ENCODE results near the gene ATXN3. TPM values are rescaled to one million over a fixed set of nuclear protein-coding genes. Genes with fewer than 3 reads are reported as not detected.
"Not testable (repeated sequence)": the region's sequence is repeated elsewhere in the genome, so short reads cannot be mapped to it uniquely, and the experiment has no call there.

ATXN3 gene
- total RNA-seq, 2 donors from 2014 or later, result 22.3 to 27.2 TPM

DNA sequence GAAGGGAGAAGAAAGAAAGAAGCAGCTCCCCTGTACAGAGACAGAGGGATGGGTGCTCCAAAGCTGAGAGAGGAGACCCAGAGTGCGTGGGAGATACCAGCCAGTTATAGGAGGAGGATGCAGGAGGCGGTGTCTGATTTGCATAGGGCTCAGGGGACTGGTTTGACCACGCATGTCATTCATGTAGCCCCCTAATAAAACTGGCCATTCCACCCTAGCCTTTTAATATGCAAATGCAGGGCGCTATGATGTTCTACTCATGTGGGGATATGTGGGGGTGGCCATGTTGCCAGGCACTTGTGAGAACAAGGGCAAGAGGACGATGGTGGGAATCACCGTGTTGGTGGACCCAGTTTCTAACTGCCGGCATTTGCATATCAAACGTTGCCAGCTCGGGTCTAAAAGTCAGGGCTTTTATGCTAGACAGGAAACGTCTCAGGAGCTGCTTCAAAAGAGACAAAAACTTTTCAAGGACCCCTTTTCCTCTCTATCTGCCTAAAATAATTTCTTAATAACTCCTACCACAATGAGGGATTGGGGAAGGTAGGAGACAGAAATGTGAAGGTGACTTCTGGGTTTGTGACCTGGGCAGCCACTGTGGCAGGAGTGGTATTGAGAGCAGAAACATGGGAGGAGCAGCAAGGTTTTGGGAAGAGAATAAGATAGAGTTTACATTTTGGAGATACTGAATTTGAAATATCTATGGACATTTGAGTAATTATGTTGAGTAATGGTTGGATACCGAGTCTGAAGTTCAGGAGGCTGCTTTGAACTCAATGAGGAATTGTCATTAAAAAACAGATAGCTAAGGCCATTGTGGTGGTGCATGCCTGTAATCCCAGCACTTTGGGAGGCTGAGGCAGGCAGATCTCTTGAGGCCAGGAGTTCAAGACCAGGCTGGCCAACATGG, 2.2 kb upstream of the ATXN3 start:
- Mint-ChIP-seq H3K36me3 (no peaks in the 10 kb centered on the region), H3K9me3 (no peaks in the 10 kb centered on the region), H3K4me3 (no peak overlapping the region), H3K27ac (no peak overlapping the region), H3K27me3 (peaks cover 0 to 3% of the 10 kb centered on the region in 2 donors), H3K4me1 (ENCODE audit: low read depth in 2 of 2) (peaks cover 11 to 12% of the 10 kb centered on the region in 2 donors)
- ATAC-seq (no peak), DNase-seq (ENCODE audit: low spot score) (no peak)

DNA sequence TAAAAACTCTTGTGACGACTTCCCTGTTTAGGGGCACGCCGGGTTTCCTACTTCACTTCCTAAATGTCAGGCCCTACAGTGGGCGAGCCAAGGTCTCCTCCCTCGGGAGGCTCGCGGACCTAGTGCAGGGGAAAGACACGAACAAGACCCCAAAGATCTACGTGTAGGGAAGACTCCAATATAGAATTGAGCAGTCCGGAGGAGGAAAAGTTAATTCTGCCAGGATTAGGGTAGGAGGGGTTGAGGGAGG, 564 bp downstream of the ATXN3 start:
- Mint-ChIP-seq H3K9me3 (no peaks in the 10 kb centered on the region), H3K27me3 (peaks cover 0 to 3% of the 10 kb centered on the region in 2 donors), H3K36me3 (no peaks in the 10 kb centered on the region), H3K4me3 (peak overlapping the region; percentile 96), H3K27ac (peak overlapping the region; percentile 78 to 84), H3K4me1 (ENCODE audit: low read depth in 2 of 2) (peaks cover 11 to 17% of the 10 kb centered on the region in 2 donors)
- DNase-seq (ENCODE audit: low spot score), result no peak
- ATAC-seq, result peak in 1 of 2 donors; percentile 1

DNA sequence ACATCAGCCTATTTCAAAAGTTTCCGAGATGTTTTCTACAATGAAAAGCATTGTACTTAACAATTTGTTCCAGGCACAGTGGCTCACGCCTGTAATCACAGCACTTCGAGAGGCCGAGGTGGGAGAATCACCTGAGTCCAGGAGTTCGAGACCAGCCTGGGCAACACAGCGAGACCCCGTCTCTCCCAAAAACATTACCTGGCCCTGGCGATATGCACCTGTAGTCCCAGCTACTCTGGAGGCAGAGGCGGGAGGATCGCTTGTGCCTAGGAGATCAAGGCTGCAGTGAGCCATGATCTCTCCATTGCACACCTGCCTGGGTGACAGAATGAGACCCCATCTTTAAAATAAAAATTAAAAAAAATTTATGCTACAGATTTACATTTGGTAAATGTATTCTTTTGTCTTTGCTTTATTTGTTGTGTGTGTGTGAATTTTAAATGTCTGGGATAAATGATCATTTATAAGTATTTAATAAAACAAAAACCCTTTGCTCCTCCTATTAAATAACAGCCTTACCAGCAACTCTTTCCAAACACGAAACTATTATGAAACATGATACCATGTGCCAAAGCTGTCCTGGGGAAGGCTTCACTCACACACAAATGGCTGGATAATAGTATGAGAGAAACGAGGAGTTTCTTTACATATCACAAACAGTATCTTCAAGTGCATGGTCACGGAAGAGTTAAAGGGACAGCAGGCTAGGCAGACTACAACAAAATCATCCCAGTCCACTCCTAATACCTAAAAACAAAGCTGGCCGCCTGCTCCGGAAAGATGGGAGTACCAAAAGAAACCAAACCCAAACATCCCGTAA, 1.1 kb downstream of the ATXN3 start:
- Mint-ChIP-seq H3K4me1 (ENCODE audit: low read depth in 2 of 2) (peaks cover 11 to 17% of the 10 kb centered on the region in 2 donors), H3K27me3 (peaks cover 0 to 3% of the 10 kb centered on the region in 2 donors), H3K27ac (peak overlapping the region; percentile 78 to 84), H3K9me3 (no peaks in the 10 kb centered on the region), H3K4me3 (peak overlapping the region; percentile 96), H3K36me3 (no peaks in the 10 kb centered on the region)
- ATAC-seq, result no peak
- no peak for DNase-seq (ENCODE audit: low spot score)

DNA sequence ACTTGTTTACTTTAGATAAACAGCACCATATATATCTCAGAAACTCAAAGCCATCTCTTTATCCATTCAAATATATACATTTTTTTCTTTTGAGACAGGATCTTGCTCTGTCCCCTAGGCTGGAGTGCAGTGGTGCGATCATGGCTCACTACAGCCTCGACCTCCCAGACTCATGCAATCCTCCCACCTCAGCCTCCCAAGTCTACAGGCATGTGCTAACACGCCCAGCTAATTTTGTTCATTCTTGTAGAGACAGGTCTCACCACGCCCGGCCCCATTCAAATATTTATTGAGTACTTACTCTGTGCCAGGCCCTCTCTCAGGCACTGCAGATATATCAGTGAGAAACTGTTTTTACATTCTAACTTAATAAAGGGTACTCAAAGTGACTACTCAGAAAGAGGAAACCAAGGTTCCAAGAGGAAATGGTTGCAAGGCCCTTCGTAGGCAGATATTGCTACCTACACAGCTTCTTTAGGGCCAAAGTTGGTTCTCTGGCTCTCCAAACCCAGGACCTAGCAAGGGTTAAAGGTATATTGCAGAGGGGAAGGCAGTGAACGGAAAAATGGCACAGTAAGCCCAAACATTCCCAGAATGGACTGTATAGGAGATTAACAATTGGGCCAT, 2.9 kb downstream of the ATXN3 start:
- peaks cover 17 to 21% of the 10 kb centered on the region in 2 donors for H3K4me1 Mint-ChIP-seq (ENCODE audit: low read depth in 2 of 2)
- no peak for ATAC-seq
- no peak for DNase-seq (ENCODE audit: low spot score)
- H3K4me3 Mint-ChIP-seq, result no peak overlapping the region
- H3K36me3 Mint-ChIP-seq, result no peaks in the 10 kb centered on the region
- H3K27me3 Mint-ChIP-seq, result peaks cover 0 to 3% of the 10 kb centered on the region in 2 donors
- H3K9me3 Mint-ChIP-seq, result no peaks in the 10 kb centered on the region
- H3K27ac Mint-ChIP-seq, result no peak overlapping the region

DNA sequence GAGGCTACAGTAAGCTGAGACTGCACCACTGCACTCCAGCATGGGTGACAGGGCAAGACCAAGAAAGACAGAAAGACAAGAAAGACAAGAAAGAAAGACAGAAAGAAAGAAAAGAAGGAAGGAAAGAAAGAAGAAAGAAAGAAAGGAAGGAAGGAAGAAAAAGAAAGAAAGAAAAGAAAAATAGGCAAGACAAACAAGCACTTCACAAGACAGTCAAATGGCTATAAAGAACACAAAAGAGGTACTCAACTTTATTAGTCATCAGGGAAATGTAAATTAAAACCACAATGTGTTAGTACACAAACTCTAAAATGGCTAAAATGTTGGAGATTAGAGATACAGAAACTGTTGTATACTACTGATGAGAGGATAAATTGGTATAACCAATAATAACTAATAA, 6.6 kb downstream of the ATXN3 start:
- no peak for ATAC-seq
- H3K27me3 Mint-ChIP-seq, result no peaks in the 10 kb centered on the region
- H3K9me3 Mint-ChIP-seq, result no peaks in the 10 kb centered on the region
- no peak overlapping the region for H3K27ac Mint-ChIP-seq
- peaks cover under 1% of the 10 kb centered on the region for H3K36me3 Mint-ChIP-seq
- no peak for DNase-seq (ENCODE audit: low spot score)
- H3K4me3 Mint-ChIP-seq, result no peak overlapping the region
- peaks cover 6 to 9% of the 10 kb centered on the region in 2 donors for H3K4me1 Mint-ChIP-seq (ENCODE audit: low read depth in 2 of 2)

DNA sequence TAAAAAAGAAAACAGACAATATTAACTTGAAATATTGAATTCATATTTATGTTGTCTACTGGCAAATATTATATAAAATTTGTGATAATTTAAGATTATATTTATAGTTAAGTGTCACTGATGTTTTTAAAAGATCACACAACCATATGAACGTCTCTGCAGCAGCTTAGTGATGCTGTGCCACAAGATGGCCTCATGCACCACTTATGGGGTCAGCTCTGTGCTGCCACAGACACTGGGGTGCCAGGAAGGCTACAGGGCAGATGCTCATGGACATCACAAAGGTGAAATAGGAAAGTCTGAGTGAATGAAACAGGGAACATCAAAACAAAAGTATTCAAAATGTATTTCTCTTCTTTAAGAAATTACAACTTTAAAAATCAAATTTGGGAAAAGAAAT, 13.1 kb downstream of the ATXN3 start:
- no peak overlapping the region for H3K27ac Mint-ChIP-seq

DNA sequence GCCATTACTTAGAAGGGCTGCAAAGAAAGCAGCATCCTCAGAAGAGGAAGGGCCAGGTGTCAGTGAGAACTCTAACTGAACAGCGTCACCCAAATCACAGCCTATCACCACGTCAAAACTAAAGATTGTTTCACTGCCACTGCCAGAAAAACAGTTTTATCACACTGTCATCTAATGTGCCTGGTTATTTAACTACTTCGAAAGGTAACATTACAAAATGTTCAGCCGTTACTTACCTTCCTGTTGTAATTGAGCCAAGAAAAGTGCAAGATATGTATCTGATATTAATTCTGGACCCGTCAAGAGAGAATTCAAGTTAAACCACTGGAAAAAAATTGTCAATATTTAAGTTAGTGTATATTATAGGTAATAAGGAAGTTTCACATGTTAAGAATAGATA, 17.9 kb downstream of the ATXN3 start:
- DNase-seq (ENCODE audit: low spot score) (no peak), ATAC-seq (no peak)
- Mint-ChIP-seq H3K36me3 (peaks cover 7% of the 10 kb centered on the region), H3K27ac (no peak overlapping the region), H3K4me3 (no peak overlapping the region), H3K4me1 (ENCODE audit: low read depth in 2 of 2) (no peaks in the 10 kb centered on the region), H3K27me3 (no peaks in the 10 kb centered on the region), H3K9me3 (no peaks in the 10 kb centered on the region)

More for the DNA sequence above, 13.1 kb downstream of the ATXN3 start:
- H3K9me3 Mint-ChIP-seq, result no peaks in the 10 kb centered on the region
- no peaks in the 10 kb centered on the region for H3K27me3 Mint-ChIP-seq
- no peak for DNase-seq (ENCODE audit: low spot score)
- no peak overlapping the region for H3K4me3 Mint-ChIP-seq
- no peak for ATAC-seq
- no peaks in the 10 kb centered on the region for H3K4me1 Mint-ChIP-seq (ENCODE audit: low read depth in 2 of 2)
- H3K36me3 Mint-ChIP-seq, result peaks cover 5% of the 10 kb centered on the region

DNA sequence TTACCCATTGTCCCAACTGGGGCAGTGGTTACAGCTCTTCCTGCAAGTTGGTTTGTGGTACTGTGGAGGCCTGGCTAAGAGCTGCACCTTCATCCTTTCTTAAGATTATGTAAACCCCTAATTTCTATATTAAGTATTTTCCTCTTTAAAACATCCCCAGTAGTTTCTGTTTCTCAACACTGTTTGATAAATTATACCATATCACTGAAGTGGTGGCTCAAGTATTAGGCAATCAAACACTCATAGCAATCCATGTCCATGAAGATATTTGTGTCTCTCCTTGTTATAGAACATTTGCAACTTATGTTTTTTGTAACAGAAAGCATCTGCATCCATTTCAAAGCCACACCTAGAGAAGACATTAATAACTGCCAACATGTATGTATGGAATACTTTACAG, 31.8 kb downstream of the ATXN3 start:
- Mint-ChIP-seq H3K4me1 (ENCODE audit: low read depth in 2 of 2) (no peaks in the 10 kb centered on the region), H3K36me3 (no peaks in the 10 kb centered on the region)

DNA sequence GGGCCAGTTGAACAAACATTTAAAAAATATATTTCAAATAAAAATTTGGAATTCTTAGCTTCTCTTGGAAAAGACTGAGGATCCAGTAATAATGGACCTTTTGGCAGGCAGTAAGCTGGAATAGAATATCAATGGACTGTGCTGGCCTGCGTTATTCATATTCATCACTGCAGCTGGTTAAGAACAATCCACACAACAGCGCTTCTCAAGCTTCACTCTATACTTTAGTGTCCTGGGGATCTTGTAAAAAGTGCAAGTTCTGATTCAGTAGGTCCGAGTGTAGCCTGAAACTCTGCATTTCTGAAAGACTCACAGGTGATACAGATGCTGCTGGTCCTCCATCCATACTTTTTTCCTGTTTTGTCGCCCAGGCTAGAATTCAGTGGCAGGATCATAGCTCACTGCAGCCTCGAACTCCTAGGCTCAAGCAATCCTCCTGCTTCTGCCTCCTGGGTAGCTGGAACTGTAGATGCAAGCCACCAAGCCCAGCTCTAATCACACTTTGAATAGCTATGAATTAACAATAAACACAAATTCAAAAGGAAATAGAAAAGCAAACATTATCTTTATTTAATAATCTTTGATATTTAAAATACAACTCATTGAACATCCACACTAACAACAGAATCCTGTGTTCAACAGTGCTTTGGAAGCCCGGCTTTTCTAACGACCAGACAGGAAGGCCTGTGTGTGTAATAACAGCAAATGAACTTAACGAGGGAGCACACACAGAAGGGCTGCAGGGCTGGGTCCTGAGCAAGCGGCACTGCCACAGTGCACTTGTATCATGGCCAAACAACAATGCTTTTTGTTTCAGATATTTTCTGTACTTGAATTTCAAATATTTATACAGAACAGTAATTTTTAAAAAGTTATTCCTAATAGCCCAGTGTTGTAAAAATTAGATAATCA, 48.1 kb downstream of the ATXN3 start:
- H3K4me1 Mint-ChIP-seq (ENCODE audit: low read depth in 2 of 2), result no peaks in the 10 kb centered on the region
- no peaks in the 10 kb centered on the region for H3K36me3 Mint-ChIP-seq
- ATAC-seq (no peak), DNase-seq (ENCODE audit: low spot score) (no peak)
- no peaks in the 10 kb centered on the region for H3K27me3 Mint-ChIP-seq
- no peak overlapping the region for H3K27ac Mint-ChIP-seq
- H3K4me3 Mint-ChIP-seq, result no peak overlapping the region
- H3K9me3 Mint-ChIP-seq, result no peaks in the 10 kb centered on the region

More for the DNA sequence above, 31.8 kb downstream of the ATXN3 start:
- Mint-ChIP-seq H3K9me3 (no peaks in the 10 kb centered on the region), H3K27ac (no peak overlapping the region), H3K27me3 (no peaks in the 10 kb centered on the region), H3K4me3 (no peak overlapping the region)
- ATAC-seq (no peak), DNase-seq (ENCODE audit: low spot score) (no peak)

DNA sequence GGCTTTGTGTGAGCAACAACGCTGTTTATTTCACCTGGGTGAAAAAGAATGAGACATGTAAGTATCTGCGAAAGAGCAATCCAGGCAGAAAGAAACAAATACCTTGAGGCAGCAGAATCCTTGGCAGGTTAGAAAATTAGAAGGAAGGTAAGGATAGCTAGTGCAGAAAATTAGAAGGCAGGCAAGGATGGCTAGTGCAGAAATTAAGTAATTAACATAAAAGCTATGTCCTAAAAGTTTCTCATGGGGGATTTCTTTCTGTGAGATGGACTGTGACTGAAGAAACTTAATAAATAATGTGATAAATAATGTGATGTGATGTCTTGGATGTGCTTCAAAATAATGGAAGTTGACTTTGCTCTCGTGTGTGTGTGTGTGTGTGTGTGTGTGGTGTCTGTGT, 56.6 kb downstream of the ATXN3 start:
- peaks cover 3% of the 10 kb centered on the region for H3K9me3 Mint-ChIP-seq
- no peak overlapping the region for H3K4me3 Mint-ChIP-seq

DNA sequence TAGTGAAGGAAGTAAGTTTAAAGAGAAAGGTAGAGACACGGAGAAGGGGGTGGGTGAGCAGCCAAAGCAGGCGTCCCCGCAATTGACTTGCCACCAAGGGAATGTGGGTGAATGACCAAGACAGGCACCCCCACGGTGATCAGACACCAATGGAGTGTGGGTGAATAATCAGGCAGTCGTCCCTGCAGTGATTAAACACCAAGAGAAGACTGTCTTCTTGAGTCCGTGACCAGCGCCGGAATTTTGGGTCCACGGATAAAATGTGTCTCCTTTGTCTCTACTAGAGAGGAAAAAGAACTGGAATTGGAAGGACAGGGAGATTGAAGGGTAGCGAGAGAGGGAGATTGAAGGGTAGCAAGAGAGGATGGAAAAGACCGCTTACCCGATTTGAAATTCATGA, 57.2 kb downstream of the ATXN3 start:
- peaks cover 20% of the 10 kb centered on the region for H3K36me3 Mint-ChIP-seq
- H3K4me3 Mint-ChIP-seq; H3K27me3 Mint-ChIP-seq; ATAC-seq; H3K4me1 Mint-ChIP-seq (ENCODE audit: low read depth in 2 of 2); DNase-seq (ENCODE audit: low spot score); H3K9me3 Mint-ChIP-seq; H3K27ac Mint-ChIP-seq: not testable (repeated sequence)

More for the DNA sequence above, 56.6 kb downstream of the ATXN3 start:
- no peak overlapping the region for H3K27ac Mint-ChIP-seq
- no peak for ATAC-seq
- no peak for DNase-seq (ENCODE audit: low spot score)
- peaks cover 20% of the 10 kb centered on the region for H3K36me3 Mint-ChIP-seq
- no peaks in the 10 kb centered on the region for H3K27me3 Mint-ChIP-seq
- H3K4me1 Mint-ChIP-seq (ENCODE audit: low read depth in 2 of 2), result no peaks in the 10 kb centered on the region

DNA sequence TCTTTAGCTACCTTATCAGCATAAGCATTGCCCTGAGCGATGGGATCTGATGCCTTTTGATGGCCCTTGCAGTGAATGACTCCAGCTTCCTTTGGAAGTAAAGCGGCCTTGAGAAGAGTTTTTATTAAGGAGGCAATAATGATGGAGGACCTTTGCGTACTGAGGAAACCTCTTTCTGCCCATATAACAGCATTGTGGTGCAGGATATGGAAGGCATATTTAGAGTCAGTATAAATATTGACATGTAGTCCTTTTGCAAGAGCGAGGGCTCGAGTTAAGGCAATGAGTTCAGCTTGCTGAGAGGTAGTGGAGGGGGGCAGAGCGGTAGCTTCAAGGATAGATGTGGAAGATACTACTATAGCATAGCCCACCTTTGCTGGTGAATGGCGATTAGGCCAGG, 60.5 kb downstream of the ATXN3 start:
- not testable (repeated sequence) for ATAC-seq; H3K9me3 Mint-ChIP-seq; H3K27ac Mint-ChIP-seq; H3K4me1 Mint-ChIP-seq (ENCODE audit: low read depth in 2 of 2); H3K27me3 Mint-ChIP-seq; DNase-seq (ENCODE audit: low spot score); H3K4me3 Mint-ChIP-seq
- peaks cover 20% of the 10 kb centered on the region for H3K36me3 Mint-ChIP-seq

DNA sequence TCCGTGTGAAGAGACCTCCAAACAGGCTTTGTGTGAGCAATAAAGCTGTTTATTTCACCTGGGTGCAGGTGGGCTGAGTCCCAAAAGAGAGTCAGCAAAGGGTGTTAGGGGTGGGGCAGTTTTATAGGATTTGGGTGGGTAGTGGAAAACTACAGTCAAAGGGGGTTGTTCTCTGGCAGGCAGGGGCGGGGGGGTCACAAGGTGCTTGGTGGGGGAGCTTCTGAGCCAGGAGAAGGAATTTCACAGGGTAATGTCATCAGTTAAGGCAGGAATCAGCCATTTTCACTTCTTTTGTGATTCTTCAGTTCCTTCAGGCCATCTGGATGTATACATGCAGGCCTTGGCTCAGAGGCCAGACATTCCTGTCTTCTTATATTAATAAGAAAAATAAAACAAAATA, 64.6 kb downstream of the ATXN3 start:
- H3K4me3 Mint-ChIP-seq, result not testable (repeated sequence)

More for the DNA sequence above, 64.6 kb downstream of the ATXN3 start:
- H3K4me1 Mint-ChIP-seq (ENCODE audit: low read depth in 2 of 2), result peaks cover 23% of the 10 kb centered on the region in 2 donors
- H3K27ac Mint-ChIP-seq; H3K27me3 Mint-ChIP-seq; DNase-seq (ENCODE audit: low spot score); ATAC-seq; H3K36me3 Mint-ChIP-seq; H3K9me3 Mint-ChIP-seq: not testable (repeated sequence)

Data from natural killer cell treated with Interleukin-12 subunit alpha and Interleukin-12 subunit beta and Interleukin-15 and Interleukin-18, amount 100 ng/mL, for 72 hours (primary cell).